Kasumi-1 (cell line): ENCODE measurements around the gene HOXA7.

Experiments
- DNase-seq, 2 experiments: peaks; one replicate each; lab custom pipeline; 2025; lab: John Stamatoyannopoulos, UW

HOXA7 gene

DNA sequence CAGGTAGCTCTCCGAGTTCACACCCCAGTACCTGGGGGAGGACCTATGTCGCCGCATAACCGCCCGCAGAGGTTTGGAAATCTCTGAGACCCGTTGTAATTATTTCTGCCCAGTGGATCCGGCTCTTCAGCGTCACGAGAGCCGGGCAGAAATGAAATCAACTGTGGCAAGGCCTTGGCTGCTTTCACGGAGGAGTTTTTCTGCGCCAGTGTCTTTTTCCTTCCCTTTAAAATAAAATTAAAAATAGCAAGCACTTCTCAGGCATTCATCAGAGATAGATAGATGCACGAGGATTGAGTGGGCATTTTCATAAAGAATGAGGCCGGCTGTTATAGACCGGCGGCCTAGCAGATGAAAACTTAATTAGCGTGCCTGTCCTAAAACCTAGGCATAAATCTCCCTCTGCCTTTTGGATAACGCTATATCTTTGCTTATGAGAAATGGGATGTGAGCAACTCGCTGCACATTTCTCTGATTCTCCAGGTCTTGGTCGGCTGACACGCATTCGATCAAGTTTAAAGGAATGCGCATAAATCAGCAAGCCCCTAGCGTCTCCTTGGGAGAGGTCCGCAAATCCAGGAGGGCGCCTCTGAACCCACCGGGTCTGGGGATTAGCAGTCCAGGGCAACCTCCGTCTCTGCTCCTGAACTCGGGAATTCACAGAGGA, 37.0 kb upstream of the HOXA7 start:
- DNase-seq: no peak

DNA sequence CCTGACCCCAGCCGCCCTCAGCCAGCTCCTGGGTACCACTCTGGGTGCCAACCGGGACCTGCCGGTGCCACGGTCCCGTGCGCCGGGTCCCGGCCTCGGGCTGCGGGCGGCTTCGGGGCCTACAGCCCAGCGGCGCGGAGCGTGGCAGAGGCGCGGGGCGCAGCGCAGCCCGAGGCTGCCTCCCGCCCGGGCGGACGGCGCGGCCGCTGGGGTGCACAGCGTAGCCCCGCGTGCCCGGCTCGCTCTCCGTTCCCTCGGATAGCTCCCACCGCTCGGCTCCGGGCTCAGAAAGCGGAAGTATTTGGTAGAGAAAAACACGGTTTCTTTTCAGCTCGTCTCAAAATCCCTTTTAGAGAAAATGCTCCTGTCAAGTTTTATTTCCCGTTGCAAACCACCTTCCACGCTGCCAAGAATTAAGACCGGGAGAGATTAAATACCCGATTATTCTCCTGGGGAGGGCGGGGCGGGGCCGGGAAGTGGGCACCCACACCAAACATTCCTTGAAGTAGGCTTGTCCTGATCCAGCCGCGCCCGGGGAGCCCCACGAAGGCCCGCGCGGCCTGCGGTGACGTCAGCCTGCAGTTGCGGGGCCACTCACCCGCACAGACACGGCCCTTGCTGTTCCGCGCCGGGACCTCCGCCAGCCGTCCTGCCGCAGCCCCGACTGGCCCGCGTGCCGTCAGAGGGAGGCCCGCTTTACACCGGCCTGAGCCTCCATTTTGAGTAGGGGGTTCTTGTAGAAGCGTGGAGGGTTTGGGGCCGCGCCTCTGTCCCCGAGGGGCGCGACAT, 36.3 kb upstream of the HOXA7 start:
- DNase-seq: peak; percentile 65 to 86

DNA sequence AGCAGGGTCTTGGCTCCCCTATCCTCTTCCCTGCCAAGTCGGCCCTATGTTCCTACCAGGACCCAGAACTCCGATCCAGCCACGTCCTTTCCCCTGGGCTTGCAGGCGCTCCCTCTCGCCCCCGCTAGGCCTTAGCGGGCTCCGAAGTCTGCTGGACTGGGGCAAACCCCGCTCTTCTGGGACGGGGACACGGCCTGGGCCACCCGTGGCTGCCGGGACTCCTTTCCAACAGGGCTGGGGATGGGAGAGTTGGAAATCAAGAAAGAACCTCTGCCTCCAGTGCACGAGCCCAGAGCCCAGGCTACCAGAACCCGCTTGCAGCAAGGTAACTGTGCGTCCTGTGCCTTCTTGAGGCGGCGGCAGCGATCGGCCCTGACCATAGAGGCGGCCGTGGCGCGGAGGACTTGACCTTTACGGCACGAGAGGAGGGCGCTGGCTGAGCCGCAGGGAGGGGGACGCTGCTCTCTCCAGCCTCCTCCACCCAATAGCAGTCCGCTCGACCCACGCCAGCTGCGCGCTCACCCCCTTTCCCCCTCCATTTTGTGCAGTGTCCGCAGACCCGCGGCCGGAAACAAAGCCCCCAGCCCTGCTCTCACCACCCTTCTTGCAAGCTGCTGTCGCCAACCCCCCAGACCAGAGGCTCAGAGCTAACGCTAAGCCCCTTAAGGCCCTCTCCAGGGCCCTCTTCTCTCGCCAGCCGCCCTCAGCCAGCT, 35.5 kb upstream of the HOXA7 start:
- DNase-seq: no peak

DNA sequence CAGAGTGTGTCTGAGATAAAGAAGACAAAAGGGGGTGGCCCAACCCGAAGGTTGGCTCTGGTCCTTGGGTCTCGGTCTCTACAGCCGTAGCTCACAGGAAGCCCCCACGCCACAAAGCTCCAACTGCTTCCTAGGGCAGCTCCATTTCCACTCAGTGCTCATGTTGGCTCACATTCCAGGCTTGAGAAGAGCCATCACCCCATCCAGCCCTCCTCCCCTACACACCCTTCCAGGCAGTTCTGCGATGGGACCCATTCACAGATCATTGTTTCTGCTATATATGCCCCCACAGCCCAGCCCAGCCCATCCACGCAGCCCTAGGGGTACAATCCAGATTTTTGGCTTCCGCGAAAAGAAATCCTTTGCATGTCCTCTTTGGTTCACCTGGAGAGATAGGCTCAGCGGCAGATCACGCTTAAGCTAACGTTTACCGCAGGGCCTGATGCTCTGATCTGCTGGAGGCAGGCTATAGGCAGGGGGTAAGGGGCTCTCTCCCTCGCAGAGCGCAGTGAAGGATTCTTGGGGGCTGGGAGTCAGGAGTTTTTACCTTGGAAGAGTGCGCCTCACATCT, 34.8 kb upstream of the HOXA7 start:
- DNase-seq: no peak

DNA sequence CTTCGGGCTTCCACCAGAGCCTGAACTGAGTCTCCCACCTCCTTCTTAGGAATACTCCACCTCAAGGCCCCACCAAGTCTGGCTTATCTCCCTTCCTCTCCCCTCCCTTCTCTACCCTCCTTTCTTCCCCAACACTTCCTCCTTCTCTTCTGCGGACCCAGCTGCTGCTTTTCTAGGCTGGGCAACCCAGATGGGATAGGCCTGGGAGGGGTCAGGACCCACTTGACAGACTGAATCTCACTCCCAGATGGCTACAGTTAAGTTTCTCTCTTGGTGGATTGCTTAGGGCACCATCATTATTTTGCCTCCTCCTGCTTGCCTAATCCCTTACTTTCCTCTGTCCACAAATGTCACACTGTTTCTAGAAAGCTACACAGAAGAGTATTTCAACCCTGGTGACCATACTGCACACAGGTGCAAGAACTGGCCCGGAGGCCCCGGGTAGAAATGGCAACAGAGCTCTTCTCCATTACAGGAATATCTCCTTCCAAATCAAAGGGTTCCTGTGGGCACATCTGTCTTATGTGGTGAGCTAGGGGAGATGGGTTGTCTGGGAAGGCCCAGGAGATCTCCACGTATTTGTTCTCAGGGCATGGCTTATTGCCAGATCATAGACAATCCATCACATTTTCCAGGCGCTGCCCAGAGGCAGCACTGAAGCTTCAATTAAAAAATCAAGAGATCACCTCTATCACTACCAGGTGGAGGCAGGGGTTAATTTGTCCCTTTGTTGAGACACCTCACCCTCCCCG, 33.7 kb upstream of the HOXA7 start:
- DNase-seq: no peak

DNA sequence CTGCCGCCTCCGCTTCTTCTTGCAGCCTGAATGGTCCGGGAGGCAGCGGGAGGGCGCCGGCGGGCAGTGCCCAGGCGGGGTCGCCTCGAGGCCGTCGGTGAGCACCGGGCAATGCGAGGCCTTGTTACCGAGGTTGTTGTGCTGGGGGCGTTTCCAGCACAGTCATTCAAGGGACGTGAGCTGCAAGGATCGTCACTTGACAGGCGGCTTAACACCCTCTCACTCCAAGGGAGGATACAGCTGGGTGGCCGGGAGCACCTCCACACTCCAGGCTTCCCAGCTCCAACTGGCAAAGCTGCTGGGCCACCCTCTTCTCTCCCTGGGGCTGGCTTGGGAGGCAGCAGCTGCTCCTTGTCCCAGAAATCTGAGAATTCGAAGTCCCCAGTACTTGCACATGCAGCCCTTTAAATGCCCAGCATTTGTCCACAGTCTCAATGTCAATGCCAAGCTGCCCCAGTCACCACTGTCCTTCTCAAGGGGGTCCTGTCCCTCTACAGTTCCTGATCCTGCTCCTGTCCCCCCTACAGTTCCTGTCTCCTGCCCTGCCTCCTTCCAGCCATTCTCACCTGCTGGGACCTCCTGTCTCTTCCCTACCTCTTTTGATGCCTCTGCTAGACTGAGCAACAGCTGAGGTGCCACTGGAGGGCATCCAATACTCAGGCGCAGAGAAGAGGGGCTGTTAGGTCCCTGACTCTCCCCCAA, 33.0 kb upstream of the HOXA7 start:
- no peak for DNase-seq

DNA sequence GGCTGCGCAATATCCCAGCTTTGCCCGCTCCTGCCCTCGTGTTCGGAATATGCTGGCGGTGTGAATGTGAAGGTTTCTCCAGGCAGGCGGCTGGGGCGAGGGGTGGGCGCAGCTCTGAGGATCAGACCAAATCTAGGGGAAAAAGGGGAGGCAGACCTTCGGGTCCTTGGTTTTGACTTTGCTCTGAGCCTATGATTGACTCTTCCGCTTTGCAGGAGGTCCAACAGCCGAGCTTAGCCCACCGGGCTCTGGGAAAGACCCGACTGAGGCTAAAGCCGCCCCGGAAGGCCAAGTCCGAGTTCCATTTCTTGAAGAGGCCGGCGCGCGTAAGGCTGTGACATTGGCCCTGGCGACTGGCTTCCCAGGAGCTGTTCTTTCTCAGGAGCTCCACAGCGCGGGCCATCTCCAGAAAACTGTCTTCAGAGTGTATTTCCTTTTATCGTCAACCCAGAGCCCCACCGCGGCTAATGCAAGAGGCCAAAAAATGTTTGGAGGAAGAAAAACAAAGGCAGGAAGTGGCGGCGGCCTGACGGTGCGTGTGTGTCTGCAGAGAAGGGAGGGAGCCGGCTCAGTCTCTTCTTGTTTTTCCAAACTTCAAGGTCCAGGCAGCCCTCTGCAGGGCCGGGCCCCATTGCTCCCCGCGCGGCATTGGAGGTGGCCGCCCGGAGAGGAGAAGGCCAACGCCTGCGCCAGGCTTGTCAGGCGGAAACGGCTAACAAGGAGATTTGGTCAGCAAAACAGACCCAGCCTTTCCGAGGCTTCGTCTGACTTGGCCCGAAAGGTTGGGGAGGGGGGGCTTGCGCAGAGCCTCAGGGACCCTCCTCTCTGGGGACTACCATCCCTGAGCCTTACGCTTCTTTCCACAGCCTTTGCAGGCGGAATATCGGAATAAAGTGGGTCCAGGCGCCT, 32.2 kb upstream of the HOXA7 start:
- DNase-seq: peak; percentile 72 to 79

DNA sequence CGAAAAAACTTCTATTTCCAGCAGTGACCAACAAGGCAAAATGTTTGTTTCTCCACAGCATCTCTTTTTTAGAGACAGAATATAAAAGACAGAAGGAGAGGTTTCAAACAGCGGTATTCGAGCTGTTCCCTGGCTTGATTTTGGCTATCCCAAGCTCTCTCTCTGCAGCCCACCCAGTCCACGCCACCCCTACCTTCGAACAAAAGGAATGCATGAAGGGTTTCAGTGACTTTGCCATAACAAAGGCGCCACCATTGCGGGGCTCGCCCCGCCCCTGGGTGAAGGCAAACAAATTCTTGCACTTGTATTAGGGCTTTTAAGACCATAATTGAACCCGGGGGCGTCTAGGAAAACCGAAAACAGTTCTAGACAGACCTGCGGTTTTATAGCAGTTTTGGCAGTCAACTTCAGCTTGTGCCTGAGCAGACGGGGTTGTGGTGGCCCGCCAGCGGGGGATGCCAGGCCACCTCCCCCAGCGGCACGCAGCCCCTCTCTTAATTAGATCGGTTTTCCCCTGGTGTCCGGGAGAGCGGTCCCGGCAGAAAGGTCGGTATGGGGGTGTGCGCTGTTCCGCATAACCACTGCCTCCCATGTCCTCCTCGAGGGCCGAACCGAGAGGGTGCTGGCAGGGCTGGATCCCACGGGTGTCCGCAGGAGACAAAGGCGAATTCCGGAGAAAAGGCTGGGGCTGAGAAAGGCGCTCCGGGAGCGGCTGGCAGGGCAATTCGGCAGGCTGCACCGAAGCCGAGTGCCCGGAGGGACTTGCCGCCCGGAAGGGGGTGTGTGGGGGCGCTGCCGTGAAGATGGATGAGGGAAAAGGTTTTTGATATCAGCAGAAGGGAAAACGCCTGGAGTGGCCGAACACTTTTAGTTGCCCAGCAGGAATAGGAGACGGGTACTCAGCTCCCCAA, 31.3 kb upstream of the HOXA7 start:
- DNase-seq: peak in 1 of 2 experiments; percentile 49

DNA sequence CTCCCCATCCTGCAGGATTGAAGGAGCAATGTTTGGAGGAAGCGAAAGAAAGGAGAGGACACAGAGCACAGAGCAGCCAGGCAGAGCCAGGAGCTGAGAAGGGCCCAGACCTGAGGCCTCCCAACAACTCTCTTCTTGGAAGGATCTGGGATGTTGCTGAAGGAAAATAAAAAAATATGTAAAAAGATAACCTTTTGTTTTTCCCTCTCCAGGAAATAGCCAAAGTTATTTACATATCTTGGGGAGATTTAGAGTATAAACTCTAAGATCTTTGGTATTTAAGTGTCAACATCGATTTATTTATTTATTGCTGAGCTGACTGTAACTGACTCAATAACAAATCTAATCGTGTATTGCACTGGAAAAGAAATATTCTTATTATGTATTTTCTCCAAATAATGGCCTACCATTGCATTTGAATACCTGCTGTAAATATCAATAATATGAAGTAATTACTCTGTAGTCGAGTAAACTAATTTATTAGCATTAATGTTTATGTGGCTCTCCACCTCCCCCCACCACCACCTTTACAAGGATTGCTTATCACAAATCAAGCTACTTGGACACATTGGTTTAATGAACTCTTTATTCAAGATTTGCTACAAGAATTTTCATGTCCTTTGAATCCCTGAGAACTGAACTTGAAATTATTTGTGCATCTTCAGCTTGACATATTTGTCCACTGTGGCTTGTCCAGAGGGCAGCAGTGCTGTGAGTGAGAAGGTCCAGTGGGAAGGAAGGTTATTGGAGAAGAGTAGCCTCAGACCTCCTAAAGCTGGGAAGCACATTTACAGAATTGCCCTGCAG, 30.4 kb upstream of the HOXA7 start:
- DNase-seq: no peak

DNA sequence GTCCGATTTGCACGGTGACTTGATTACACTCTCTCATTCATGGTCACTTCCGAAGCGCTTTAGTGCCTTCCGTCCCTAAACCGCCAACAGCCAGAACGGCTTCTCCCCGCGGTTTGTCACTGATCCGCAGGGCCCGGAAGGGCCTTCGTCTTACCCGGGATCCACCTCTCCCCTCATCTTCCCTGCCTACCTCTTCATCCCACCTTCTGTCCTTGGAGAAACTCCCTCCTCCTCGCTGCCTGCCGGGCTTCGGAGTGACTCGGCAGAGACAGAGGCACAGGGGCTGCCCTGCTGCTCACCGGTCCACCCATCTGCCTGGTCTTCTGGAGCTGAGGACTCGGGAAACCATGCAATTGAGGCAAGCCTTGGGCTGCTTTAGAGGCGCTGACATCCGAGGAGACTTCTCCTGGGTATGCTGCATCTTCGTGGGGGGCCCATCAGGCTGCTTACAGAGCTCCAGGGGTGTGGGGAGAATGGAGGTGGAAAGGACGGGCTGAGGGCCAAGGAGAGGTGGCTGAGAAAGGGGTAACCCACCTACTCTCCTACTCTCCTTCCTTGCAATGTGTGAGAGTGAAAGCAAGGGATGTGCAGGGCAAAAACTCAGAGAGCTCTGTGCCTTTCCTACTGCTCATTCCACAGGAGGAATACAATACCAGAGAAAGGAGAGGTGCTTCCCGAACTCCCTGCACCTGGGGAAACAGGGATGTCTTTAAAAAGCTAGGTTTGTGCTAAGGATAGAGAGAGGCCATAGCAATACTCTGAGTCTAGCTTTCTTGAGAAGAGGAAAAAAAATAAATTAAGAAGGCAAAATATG, 29.6 kb upstream of the HOXA7 start:
- no peak for DNase-seq

DNA sequence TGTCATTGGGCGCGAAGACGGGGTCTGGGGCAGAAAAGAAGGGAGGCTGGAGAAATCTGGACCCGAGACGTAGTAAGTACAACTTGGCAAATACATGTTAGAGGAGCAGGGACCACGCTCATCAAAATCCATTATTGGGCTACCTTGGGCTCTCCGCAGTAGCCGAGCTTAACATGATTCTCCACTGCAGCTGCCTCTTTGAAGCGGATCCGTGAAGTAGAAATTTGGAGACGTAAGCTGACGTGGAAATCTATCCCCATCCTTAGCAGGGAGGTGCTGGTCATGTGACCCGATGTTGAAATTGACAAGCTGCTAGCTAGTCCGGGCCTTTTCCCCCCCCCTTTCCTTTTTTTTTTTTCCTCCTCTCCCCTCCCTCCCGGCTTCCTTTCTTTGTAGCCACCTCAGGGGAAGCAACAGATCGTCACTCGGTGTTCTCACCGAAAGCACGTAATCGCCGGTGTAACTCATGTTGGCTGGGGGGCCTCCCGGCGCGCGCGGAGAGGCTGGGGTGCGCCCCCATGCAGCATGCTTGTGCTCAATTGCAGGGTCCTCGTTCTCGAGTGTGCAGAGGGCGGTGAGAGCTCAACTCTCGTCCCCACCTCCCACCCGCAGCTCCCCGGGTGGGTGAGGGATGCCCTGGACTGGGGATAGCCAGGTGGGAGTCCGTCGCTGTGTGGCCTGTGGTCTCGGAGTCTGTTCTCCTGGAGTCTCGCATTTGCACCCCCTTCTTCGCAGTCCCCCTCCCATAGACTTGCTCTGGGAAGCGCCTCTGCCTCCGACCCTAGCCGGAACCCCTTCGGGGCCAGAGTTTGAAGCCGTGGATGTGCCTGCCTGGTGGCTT, 28.8 kb upstream of the HOXA7 start, which contains the start of gene HOXA11:
Gene HOXA11 (minus strand): TSS at position 220 of the 841 bp plus-strand sequence. CDS start 88 bp downstream, at position 132.
- peak; percentile 52 to 62 for DNase-seq

DNA sequence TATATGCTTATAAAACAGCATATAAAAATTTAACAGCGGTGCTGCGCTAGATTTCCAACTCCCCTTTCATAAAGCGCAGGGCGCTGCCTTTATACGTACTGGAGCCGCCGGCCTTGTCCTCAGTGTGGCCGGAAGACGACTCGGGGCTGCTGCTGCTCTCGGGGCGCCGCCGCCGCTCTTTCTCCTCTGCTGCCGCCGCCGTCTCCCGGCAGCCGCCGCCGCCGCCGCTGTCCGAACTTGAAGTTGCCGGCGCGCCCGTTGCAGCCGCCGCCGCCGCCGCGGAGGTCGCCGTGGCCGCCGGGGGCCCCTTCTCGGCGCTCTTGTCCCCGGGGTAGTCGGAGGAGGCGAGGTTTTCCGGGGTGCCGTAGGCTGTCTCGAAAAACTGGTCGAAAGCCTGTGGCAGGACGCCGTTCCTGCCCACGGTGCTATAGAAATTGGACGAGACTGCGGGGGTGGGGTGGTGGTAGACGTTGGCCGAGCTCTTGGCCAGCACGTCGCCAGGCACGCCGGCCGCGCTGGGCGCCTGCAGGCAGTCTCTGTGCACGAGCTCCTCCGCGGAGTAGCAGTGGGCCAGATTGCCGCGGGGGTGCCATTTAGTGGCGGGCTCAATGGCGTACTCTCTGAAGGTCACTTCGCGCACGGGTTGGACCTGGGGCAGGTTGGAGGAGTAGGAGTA, 28.0 kb upstream of the HOXA7 start:
- DNase-seq: peak; percentile 42 to 57

DNA sequence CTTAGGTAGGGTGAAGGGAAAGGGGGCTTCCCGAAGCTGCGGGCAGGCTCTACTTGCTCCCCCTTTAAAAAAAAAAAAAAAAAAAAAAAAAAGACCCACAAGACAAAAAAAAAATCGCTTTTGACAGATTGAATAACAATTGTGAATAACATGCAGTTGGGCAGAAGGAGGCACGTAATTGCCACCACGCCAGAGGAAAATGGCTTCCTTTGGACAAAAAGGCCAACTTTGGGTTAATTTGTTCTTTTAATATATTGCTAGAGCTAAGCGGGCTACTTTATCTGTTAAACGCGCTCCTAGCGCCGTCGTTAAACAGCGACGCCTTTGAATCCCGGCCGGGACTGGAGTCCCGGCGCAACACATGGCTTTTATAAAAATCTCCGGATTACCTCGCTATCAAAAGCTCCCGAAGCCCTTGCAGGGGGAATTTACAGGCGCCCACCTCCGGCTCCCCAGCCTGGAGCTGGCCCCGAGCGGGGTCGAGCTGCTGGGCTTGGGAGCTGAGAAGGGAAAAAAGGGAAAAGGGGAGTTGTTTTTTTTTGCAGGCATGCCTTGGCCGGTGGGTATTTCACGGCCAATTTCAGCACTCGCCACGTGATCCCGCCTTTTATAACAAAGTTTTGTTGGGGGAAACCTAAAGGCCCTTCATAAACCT, 27.3 kb upstream of the HOXA7 start:
- DNase-seq: peak; percentile 48 to 55

DNA sequence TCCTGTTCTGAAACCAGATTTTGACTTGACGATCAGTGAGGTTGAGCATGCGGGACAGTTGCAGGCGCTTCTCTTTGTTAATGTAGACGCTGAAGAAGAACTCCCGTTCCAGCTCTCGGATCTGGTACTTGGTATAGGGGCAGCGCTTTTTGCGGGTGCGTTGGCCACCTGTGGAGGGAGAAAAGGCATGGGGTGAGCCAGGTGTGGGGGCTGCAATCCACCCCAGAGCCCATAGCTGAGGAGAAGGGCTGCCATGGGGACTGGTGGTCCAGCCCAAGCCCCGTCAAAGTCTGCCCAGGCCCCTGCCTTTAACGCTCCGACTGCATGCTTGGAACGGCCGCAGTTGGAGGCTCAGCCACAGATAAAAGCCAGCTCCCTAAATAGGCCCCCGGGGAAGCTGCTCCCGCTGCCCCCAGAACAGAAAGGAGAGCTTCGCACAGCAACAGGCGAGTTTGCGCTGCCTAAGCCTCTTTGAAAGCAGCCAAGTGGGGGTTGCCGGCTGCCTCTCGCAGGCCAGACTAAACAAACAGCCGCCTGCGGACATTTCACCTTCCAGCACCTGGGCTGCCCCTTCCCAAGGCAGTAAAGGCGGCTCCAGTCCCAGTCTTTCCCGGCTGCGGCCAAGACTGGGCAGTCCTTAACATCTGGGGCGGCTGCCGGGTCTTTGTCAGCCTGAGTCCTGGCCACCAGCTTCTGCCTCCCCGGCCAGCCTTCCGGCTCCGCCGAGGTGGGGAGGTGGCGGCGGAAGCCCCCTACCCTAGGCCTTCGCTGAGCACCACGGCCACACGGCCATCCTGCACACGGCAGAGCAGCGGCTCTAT, 26.6 kb upstream of the HOXA7 start:
- DNase-seq: no peak
